Esophagus squamous epithelium (tissue), 5 donors: ENCODE measurements around the gene SSTR3. TPM values are rescaled to one million over a fixed set of nuclear protein-coding genes. Genes with fewer than 3 reads are reported as not detected.

ENCODE experiments used
- DNase-seq: peaks from one replicate; lab custom pipeline; 2025; lab: John Stamatoyannopoulos, UW
- H3K27ac ChIP-seq, 4 donors: fragments of 200-600 bp; sonication (generic); one replicate each; pipeline ENCODE4 v1.5.1; 2016 to 2019; ENCODE audit warnings: mild to moderate bottlenecking in 1 of 4
- H3K27me3 ChIP-seq, 4 donors: fragments of 200-600 bp; sonication (generic); 1 replicate in 3 of 4; 2 replicates in 1 of 4; pipeline versions ENCODE4 v1.5.1 to v1.6.0; 2017 to 2021; ENCODE audit warnings: antibody characterized with exemption in 1 of 4
- H3K36me3 ChIP-seq, 3 donors: fragments of 200-600 bp; sonication (generic); one replicate each; pipeline ENCODE4 v1.5.1; 2016 to 2019
- H3K4me1 ChIP-seq, 3 donors: fragments of 200-600 bp; sonication (generic); one replicate each; pipeline ENCODE4 v1.5.1; 2017 to 2019
- H3K4me3 ChIP-seq, 4 donors: fragments of 200-600 bp; sonication (generic); 1 replicate in 3 of 4; 2 replicates in 1 of 4; pipeline ENCODE4 v1.5.1; 2016 to 2019; ENCODE audit warnings: mild to moderate bottlenecking in 2 of 4, moderate library complexity in 1 of 4
- H3K9me3 ChIP-seq, 3 donors: fragments of 200-600 bp; sonication (generic); one replicate each; pipeline ENCODE4 v1.5.1; 2016 to 2019
- CTCF ChIP-seq, 6 experiments: fragments of 450-650 bp in 4 of 6; fragments of 200-600 bp in 2 of 6; sonication (generic) in 2 of 6; IDR thresholded peaks; one replicate each; pipeline ENCODE4 v1.5.1; 2016 to 2019; ENCODE audit warnings: antibody characterized with exemption in 6 of 6, mild to moderate bottlenecking in 4 of 6, moderate library complexity in 4 of 6
- POLR2A ChIP-seq, 4 donors: fragments of 450-650 bp; IDR thresholded peaks; one replicate each; pipeline ENCODE4 v1.6.1; 2017; ENCODE audit warnings: antibody characterized with exemption in 4 of 4, mild to moderate bottlenecking in 4 of 4, moderate library complexity in 3 of 4
- WGBS, 2 donors: methylation state at CpG; one replicate each; pipeline ENCODE4 v1.1.5; 2018; 5-methylcytosine and 5-hydroxymethylcytosine counted together
- intact Hi-C: fragments of 100-400 bp; cut with DNase I; formaldehyde crosslinking; loops from one replicate; pipeline ENCODE4 v1.15.0; 2022
- total RNA-seq, 4 donors: library from RNA; depleted of rRNA; stranded (reverse); fragments of >200 nt; gene quantifications; one replicate each; pipeline ENCODE4 v1.1.0, GENCODE V29; 2016
- donor health status: DM: yes; HTN: yes; CAD: no.

SSTR3 gene
- total RNA-seq, 4 donors from 2014 or later: not detected

DNA sequence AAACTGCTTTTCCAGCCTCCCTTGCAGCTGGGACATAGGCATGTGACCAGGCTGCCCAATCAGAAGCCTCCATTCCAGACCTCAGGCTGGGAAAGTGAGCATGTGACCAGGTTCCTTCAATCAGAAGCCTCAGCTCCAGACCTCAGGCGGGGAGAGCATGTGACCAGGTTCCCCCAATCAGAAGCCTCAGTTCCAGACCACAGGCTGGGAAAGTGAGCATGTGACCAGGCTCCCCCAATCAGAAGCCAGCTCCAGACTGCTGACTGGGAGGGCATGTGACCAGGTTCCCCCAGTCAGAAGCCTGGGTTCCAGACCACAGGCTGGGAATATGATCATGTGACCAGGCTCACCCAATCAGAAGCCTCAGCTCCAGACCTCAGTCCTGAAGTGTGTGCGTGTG is 50.8 kb downstream of the SSTR3 start:
- intact Hi-C loops: no loop called here
- 71 to 100% methylated on average over 1 of the region's 2 CpGs for WGBS, 2 donors
- Histone ChIP-seq H3K27me3 (peaks cover 0 to 37% (median 0%) of the 10 kb centered on the region in 4 donors), H3K9me3 (peaks cover 0 to 7% (median 6%) of the 10 kb centered on the region in 3 donors), H3K4me1 (peaks cover 0 to 2% (median 0%) of the 10 kb centered on the region in 3 donors), H3K36me3 (no peaks in the 10 kb centered on the region), H3K27ac (no peak overlapping the region), H3K4me3 (no peak overlapping the region)
- no peak for TF ChIP-seq POLR2A (IDR thresholded peaks at IDR 0.05)
- no peak for DNase-seq

- H3K4me1 ChIP-seq: no peaks in the 10 kb centered on the region
- H3K36me3 ChIP-seq: no peaks in the 10 kb centered on the region
- intact Hi-C loops: no loop called here
- H3K9me3 ChIP-seq: peaks cover 0 to 7% (median 6%) of the 10 kb centered on the region in 3 donors
- no peak for DNase-seq
- peaks cover 0 to 37% (median 0%) of the 10 kb centered on the region in 4 donors for H3K27me3 ChIP-seq
- H3K27ac ChIP-seq: no peak overlapping the region
- TF ChIP-seq POLR2A (IDR thresholded peaks at IDR 0.05) (no peak), CTCF (IDR thresholded peaks at IDR 0.05) (no peak)
- no peak overlapping the region for H3K4me3 ChIP-seq
- 70 to 83% methylated on average over 2 to 4 of the region's 6 CpGs for WGBS, 2 donors
Measured at GRCh38 chr22:37160027-37160426, 52.2 kb downstream of the SSTR3 start.

DNA sequence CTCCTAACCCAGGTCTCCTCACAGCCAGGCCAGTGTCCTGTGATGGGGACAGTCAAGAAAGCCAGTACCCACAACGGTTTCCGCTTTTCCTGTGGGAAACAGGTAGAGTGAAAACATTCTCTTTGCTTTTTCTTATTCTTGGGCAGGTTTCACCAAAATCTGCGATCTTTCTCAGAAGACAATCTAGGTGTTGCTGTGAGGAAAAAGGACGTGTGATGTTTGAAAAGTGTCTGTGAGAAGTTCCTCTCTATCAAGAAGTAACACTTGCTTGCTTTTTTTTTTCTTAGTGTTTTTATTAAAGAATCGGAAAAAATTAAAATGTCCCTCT is 53.4 kb downstream of the SSTR3 start:
- Histone ChIP-seq H3K4me3 (no peak overlapping the region), H3K4me1 (no peaks in the 10 kb centered on the region), H3K27ac (no peak overlapping the region), H3K36me3 (no peaks in the 10 kb centered on the region), H3K27me3 (peaks cover 0 to 37% (median 0%) of the 10 kb centered on the region in 4 donors), H3K9me3 (peaks cover 0 to 7% (median 6%) of the 10 kb centered on the region in 3 donors)
- no peak for DNase-seq
- no peak for TF ChIP-seq CTCF (IDR thresholded peaks at IDR 0.05)
- TF ChIP-seq POLR2A (IDR thresholded peaks at IDR 0.05): no peak
- intact Hi-C loops: no loop called here
- 79 to 84% methylated on average over 5 of the region's 5 CpGs for WGBS, 2 donors

GRCh38 chr22:37157516-37158285 is 54.6 kb downstream of the SSTR3 start:
- Histone ChIP-seq H3K9me3 (peaks cover 0 to 7% (median 6%) of the 10 kb centered on the region in 3 donors), H3K4me1 (no peaks in the 10 kb centered on the region), H3K4me3 (no peak overlapping the region), H3K27me3 (peaks cover 0 to 37% (median 0%) of the 10 kb centered on the region in 4 donors), H3K36me3 (no peaks in the 10 kb centered on the region), H3K27ac (no peak overlapping the region)
- intact Hi-C loops: no loop called here
- WGBS, 2 donors: 53 to 74% methylated on average over 13 of the region's 13 CpGs
- no peak for DNase-seq
- TF ChIP-seq POLR2A (IDR thresholded peaks at IDR 0.05): no peak
- TF ChIP-seq CTCF (IDR thresholded peaks at IDR 0.05): no peak

DNA sequence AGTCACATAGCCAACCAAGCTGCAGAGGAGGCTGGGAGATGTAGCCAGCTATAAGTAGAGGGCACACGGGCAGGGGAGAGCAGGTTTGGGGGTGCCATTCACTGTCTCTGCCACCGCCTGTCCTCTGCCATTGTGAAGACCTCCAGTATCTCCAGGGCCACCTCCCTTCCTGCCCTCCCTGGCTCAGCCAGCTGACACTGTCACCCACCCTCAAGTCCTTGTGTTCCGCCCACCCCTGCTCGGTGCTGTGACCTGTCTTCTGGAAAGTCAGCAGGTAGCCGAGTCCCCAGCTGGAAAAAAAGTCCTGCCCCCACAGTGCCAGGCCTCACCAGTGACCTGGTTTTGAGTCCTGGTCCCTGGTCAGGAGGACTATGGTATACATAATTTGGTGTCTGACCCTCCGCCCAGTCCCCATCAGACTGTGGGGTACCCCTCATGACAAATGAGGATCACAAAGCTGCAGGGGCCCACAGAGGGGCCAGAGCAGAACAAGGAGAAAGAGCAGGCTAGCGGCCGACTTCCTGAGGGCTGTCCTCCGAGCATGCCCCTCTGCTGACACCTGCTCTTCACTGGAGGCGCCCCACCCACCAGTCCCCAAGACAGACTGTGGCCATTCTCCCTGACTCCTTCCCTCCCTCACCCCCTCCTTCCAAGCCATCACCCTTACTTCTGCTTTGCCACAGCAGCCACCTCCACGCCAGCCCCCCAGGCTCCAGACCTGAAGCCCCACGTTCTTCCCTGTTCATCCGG is 55.4 kb downstream of the SSTR3 start:
- no peak for DNase-seq
- Histone ChIP-seq H3K27me3 (peaks cover 0 to 37% (median 0%) of the 10 kb centered on the region in 4 donors), H3K9me3 (peaks cover 0 to 7% (median 6%) of the 10 kb centered on the region in 3 donors), H3K36me3 (no peaks in the 10 kb centered on the region), H3K4me1 (no peaks in the 10 kb centered on the region), H3K27ac (no peak overlapping the region), H3K4me3 (no peak overlapping the region)
- no peak for TF ChIP-seq POLR2A (IDR thresholded peaks at IDR 0.05)
- TF ChIP-seq CTCF (IDR thresholded peaks at IDR 0.05): no peak
- intact Hi-C loops: no loop called here
- 82 to 86% methylated on average over 10 of the region's 13 CpGs for WGBS, 2 donors
